GM19240 (cell line): ENCODE measurements around the gene RECQL.
"Not testable (repeated sequence)": the region's sequence is repeated elsewhere in the genome, so short reads cannot be mapped to it uniquely, and the experiment has no call there.

ENCODE experiments used
- DNase-seq: peaks from one replicate; pipeline ENCODE4 v3.0.0; 2011; ENCODE audit warnings: low spot score; ENCODE audit not compliant: insufficient read length

RECQL gene

GRCh38 chr12:21505888-21506287, 4.5 kb upstream of the RECQL start:
- DNase-seq, result no peak

- no peak for DNase-seq
Measured at GRCh38 chr12:21502872-21503271, 1.4 kb upstream of the RECQL start.

- DNase-seq, result no peak
Measured at GRCh38 chr12:21502164-21502496, 695 bp upstream of the RECQL start.

DNA sequence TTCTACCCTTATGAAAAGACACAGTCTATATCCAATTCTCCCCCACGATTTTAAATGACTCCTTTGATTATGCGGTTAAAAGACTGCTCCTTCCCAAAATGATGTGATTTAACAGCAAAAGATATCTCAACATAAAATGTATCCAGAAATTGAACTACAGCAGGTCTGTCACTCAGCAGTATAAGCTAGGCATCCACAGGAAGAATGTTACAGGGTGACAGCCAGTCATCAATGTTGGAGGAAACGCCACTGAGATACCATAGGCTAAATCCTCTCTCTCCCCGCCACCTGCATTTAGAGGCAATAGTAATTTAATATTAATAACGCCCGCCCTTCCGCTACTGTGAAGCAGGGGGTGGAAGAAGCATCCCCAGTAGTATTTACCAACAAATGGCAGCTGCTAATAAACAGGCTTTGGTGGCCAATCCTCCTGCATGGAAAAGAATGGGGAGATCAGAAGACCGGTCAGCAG, 613 bp downstream of the RECQL start:
- DNase-seq, result no peak

GRCh38 chr12:21499765-21500164, 1.7 kb downstream of the RECQL start:
- no peak for DNase-seq

DNA sequence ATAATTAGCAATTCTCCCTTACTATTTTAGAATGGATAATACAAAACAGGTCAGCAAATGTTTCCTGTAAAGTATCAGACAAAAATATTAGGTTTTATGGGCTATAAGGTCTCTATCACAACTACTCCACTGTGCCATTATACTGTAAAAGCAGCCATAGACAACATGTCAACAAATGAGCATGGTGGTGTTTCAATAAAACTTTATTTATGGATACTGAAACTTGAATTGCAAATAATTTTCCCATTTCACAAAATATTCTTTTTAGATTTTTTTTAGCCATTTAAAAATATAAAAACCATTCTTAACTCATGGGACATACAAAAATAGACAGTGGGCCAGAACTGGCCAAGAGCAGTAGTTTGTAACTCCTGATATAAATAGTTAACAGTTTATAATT, 15.4 kb downstream of the RECQL start:
- no peak for DNase-seq

- DNase-seq, result no peak
Measured at GRCh38 chr12:21483531-21483930, 17.9 kb downstream of the RECQL start.

- no peak for DNase-seq
Measured at GRCh38 chr12:21478756-21479455, 22.5 kb downstream of the RECQL start.

- DNase-seq, result no peak
Measured at GRCh38 chr12:21476949-21477348, 24.5 kb downstream of the RECQL start.

- no peak for DNase-seq
Measured at GRCh38 chr12:21475552-21475951, 25.9 kb downstream of the RECQL start.

DNA sequence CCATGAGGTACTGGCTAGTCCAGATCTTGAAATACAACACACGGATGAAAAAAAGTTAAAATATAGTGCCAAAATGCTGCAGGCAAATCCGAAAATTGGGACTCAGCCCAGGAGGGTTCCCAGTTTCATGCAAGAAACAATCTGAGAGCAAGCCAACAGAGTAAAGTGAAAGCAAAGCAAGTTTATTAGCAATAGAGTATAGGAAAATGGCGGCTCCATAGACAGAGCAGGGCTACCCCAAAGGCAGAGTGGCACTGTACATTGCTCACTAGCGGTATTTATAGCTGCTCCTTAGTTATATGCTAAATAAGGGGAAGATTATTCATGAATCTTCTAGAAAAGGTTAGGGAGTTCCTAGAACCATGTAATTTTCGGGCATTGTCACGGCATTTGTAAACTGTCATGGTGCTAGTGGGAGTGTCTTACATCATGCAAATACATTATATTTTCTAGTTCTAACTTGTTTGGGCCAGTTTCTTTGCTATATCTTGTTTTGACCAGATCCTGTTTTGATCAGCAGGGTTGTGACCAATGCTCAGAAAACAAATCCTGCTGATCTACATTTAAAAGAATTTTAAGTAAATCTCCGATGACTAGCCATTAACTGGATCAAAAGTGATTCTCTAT, 29.1 kb downstream of the RECQL start:
- no peak for DNase-seq

DNA sequence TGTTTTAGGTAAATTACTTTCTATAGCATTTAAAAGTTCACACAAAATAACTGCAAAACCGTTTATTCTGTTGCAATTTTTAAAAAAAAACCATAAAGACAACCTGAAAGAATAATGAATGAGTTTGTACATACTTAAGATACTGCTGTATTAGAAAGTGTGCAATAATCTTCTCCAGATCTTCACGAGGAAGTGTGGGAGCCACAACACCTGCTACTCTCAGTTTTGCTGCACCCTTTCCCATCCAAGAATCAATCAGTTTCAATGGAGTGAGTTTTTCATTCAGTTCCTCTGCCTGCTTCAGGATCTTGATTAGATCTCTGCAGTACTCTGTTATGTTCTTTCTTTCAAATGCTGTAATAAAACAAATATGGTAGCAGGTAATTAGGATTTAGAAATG, 30.1 kb downstream of the RECQL start:
- DNase-seq, result no peak

GRCh38 chr12:21467334-21467733, 34.1 kb downstream of the RECQL start:
- DNase-seq, result not testable (repeated sequence)

GRCh38 chr12:21459474-21459873, 42.0 kb downstream of the RECQL start:
- DNase-seq, result no peak

DNA sequence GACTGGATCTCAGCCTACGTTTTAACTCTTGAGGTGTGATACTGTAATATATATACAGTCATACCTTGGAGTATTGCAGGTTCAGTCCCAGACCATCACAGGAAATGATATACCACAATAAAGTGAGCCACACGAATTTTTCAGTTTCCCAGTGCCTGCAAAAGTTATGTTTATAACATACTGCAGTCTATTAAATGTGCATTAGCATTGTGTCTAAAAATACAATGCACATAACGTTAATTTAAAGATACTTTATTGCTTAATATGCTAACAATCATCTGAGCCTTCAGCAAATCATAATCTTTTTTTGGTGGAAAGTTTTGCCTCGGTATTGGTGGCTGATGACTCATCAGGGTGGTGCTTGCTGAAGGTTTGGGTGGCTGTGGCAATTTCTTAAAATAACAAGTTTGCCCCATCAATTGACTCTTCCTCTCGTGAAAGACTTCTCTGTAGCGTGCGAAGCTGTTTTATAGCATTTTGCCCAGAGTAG, 45.1 kb downstream of the RECQL start:
- no peak for DNase-seq

DNA sequence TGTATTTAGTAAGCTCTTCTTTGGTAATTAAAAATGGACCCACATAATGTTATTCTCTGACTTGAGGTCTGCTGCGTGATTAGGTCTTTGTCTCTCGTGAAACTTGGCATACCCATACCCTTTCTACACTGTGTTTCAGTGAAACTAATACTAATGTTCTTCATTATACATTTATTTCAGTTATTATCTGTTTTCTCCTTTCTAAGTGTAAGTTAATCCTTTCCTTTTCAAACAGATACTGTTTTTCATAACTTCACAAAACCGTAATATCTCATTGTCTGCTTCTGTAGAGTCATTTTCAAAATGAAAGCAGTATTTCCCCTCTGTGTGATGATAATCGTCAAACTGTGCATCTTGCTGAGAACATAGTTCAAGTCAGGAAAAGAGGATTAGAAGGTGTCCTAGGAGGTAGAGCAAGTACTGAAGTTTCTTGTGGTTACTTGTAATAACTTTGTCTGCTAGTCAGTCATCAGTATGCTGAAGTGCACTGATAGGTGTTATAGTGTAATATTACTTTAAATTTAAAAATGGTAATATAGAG, 48.1 kb downstream of the RECQL start:
- DNase-seq, result no peak

DNA sequence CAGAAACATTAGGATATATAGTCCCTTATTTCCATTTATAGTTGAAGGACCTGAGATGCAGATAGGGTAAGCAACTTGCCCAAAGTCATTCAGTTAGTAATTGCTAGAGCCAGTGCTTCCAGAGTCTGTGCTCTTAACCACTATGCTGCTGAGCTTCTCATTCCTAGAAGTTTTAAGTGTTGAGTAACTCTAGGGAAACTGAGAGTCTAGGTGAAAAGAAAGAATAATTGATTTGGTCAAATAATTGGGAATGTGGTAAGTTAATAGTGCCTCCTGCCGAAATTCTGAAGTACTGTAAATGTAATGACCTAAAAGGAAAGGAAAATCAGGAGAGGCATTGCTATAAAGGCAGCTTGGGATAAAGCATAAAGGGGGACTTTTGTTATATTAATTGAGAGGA, 49.9 kb downstream of the RECQL start:
- no peak for DNase-seq

DNA sequence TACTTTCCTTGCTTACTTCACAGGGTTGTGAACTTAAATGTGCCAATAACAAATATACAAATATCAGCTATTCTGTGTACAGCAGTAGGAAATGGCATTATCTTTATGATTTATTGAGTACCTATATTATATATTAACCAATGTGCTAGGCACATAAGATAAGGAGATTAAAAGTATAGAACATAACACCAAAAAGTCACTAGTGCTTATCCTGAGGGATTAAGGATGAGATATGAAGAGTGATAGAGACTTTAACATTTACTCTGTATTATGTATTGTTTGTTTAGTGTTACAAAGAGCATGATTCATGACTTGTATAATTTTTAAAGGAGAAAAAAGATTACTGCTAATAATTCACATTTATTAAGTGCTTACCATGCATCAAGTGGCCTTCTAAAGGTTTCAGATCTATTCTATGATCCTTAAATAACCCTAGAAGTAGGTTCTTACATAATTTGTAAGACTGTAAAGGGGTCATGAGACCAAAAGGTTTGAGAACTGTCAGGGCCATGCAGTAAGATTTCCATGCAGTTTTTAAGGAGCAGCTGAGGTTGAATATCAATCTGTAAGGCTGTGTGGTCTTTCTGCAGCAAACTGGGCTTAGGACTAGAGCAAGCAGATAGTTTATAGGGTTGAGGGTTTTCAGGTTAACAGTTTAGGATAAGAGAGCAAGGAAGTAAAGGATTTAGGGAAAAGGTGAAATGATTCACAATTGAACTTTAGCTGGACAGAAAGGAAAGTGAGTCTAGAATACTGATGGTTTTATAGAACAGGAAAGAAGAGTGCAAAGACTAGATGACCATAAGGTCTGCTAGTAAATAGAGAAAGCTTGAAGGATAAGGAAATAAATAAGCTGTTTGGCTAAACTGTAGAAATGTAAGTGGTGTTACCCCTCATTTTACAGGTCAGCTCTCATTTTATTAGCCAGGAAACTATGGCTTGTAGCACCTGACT, 57.0 kb downstream of the RECQL start:
- DNase-seq, result no peak

- DNase-seq, result no peak
Measured at GRCh38 chr12:21439347-21439746, 62.1 kb downstream of the RECQL start.

DNA sequence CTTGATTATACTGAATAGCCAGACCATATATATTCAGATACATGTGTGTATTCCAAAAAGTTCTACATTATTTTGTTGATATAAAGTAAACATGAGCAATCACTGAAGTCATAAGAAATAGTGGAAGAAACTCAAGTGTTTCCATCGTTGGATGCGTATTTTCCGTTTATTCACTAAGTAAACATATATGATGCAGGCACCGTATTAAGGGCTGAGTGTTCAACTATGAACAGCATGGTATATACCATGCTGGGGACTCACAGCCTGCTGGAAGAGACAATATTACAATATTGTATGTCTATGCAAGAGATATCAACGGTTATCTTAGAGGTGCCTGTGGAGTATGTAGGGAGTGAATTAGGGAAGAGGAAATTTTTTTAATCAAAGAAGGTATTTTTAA, 62.8 kb downstream of the RECQL start:
- no peak for DNase-seq

DNA sequence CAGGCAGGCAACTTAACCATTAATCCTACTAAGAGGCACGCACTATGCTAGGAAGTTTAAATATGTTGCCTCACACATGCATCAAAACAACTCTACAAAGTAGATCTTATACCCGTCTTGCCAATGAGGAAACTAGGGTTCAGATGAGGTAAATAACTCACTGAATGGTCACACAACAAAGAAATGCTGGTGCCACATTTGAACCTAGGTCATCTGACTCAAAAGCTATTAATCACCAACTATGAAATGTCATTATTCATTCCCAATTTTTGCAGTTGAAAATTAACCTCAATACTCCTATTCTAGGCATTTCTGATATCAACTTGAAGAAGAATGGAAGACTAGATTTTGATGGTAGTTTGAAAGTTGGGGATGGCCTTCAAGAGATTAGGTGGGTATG, 66.7 kb downstream of the RECQL start:
- DNase-seq, result no peak

DNA sequence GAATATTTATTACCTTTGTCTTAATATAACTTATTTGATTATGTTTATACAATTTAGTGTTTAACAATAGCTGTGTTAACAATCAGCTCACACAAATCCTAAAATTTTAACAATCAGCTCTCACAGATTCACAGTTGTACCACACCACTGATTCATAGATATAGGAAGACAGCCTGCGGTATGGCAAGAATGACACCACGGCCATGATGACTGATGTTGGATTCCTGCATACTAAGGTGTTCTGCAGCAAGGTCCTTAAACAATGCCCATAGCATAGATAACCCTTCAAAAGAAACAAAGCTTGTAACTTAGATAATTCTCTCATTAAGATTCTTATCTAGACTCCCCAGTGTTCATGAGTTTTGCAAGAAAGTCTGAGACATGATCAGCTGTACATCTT, 67.9 kb downstream of the RECQL start:
- DNase-seq, result no peak
